Islet of Langerhans (tissue), 1 donor: ENCODE measurements around the gene CST6.

Source experiments
- FAIRE-seq: peaks from one replicate; lab custom pipeline; 2011; peaks lifted over from hg19 to GRCh38; lab: Jason Lieb, UNC

CST6 gene, protein sequence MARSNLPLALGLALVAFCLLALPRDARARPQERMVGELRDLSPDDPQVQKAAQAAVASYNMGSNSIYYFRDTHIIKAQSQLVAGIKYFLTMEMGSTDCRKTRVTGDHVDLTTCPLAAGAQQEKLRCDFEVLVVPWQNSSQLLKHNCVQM

DNA sequence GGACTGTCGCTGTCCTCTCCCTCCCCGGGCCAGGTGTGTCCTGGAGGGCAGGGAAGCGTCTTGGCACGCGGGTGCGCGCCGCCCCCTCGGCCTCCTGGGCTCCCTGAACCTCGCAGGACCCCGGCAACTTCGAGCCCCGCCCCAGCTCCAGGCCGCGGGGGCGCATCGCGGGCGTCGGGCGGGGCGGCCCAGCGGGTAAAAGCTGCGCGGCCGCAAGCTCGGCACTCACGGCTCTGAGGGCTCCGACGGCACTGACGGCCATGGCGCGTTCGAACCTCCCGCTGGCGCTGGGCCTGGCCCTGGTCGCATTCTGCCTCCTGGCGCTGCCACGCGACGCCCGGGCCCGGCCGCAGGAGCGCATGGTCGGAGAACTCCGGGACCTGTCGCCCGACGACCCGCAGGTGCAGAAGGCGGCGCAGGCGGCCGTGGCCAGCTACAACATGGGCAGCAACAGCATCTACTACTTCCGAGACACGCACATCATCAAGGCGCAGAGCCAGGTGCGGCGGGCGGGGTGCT lies at the start of gene CST6:
Gene CST6 (plus strand): TSS at position 224 of the 519 bp plus-strand sequence. CDS start 37 bp downstream, at position 261.
- FAIRE-seq = no peak

GRCh38 chr11:65962141-65962564 lies 49.7 kb upstream of the CST6 start:
- FAIRE-seq = no peak

GRCh38 chr11:65964906-65965305 lies 46.9 kb upstream of the CST6 start:
- FAIRE-seq = no peak

DNA sequence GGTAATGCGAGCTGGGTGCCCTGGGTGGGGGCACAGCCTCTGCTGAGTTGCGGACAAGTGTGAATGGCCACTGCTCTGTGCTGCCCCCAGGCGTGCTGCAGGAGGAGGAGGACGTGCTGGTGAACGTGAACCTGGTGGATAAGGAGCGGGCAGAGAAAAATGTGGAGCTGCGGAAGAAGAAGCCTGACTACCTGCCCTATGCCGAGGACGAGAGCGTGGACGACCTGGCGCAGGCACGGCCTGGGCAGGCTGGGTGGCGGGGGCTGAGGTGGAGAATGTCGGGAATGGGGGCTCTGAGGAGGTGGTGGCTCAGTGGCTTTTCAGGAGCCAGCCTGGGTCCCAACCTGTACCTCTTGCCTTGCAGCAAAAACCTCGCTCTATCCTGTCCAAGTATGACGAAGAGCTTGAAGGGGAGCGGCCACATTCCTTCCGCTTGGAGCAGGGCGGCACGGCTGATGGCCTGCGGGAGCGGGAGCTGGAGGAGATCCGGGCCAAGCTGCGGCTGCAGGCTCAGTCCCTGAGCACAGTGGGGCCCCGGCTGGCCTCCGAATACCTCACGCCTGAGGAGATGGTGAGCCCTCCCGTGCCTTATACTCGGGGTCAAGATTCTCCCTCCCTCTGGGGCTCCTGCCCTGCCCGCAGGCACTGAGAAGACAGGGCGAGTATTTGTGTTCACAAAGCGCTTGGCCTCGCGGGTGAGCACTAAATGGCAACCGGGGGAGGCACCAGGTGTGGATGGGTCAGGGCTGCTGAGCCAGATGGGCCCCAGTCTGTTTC lies 45.6 kb upstream of the CST6 start:
- no peak for FAIRE-seq

GRCh38 chr11:65967329-65967934 lies 44.4 kb upstream of the CST6 start:
- no peak for FAIRE-seq

DNA sequence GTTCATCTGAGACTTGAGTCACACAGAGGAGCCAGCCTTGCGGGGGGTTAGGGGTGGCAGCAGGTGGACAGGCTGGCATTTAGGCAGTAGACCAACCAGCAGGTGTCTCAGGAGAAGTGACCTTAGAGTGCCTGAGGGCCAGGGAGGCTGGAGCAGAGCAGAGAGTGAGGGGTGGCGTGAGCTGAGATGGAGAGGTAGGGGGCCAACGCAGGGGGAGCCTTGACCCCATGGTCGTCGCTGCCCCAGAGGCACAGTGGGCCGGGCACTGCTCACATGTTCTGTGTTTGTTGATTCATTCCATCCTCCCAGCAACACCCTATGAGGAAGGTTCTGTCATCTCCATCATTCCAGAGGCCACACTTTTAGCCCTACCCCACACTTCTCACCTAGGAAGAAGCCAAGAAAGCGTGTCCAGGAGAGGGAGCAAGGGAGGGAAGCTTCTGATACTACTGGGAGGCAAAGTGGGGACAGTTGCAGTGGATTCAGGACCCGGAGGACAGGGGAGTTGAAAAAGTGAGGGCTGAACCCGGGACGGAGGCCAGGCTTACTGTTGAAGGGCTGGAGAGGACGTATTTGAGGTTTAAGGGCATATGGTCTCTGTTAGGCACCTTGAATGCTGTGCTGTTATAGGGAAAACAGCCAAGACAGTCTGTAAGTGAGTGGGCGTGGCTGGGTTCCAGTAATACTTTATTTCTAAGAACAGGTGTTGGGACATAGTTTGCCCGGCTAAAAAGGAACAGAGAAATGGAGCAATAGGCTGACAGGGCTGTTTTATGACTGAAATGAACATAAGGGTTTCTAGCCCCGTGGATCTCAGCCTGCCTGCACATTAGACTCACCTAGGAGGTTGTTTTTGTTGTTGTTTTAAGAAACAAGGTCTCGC lies 43.0 kb upstream of the CST6 start:
- no peak for FAIRE-seq

- FAIRE-seq = no peak
Measured at GRCh38 chr11:65972116-65972515, 39.7 kb upstream of the CST6 start.

GRCh38 chr11:65973439-65974110 lies 38.2 kb upstream of the CST6 start:
- no peak for FAIRE-seq

GRCh38 chr11:65975771-65976170 lies 36.0 kb upstream of the CST6 start:
- FAIRE-seq = no peak

DNA sequence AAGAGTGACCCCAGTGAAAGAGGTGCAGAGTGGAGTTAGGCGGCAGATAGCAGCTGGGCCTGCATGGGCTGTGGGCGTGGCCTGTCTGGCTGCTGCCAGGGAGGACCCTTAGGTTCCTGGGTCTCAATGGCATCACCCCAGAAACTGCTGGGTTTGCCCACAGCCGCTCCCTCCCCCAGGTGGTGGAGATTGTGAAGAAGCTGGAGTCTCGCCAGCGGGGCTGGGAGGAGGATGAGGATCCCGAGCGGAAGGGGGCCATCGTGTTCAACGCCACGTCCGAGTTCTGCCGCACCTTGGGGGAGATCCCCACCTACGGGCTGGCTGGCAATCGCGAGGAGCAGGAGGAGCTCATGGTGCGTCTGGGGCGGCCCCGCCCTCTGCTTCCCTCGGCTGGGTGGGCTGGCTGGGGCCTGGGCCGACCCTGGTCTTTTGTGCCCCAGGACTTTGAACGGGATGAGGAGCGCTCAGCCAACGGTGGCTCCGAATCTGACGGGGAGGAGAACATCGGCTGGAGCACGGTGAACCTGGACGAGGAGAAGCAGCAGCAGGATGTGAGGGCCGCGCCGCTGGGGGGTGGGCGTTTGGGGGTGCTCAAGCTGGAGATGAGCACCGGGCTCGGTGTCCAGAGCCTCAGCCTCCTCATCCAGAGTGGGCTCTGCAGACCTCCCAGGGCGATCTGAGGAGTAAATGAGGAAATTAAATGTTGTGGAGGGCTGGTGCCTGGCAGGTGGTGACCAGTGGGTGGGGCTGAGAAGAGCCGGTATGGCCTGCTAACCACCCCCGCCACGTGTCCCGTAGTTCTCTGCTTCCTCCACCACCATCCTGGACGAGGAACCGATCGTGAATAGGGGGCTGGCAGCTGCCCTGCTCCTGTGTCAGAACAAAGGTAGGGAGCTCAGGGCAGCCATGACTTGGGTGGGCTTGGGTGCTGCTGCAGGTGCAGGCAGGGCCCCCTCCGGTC lies 35.3 kb upstream of the CST6 start:
- no peak for FAIRE-seq

DNA sequence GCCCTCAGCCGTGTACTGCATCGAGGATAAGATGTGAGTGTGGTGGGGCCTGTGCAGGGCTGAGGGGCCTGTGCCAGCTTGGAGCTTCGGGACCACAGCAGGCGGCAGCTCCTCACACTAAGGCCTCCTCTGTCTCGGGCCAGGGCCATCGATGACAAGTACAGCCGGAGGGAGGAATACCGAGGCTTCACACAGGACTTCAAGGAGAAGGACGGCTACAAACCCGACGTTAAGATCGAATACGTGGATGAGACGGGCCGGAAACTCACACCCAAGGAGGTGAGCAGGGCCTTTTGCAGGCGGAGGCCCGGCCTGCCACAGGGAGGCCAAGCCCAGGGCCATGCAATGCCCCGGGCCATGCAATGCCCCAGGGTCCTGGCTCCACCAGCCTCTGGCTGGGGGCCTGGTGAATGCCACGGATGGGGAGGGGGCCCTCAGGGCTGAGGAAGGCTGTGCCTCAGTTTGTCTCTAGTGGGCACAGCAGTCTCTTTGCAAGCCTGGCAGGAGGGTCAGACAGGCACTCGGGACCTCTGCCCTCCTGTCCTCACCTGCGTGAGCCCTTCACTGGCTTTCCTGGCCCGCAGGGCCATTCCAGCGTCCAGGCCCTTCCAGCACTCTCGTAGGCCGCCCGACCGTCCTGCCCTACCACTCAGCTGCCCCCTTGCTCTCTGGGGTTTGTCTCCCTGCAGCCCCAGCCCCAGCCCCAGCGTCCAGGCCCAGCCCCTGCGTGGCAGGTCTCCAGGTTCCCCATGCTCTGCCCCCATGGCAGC lies 34.0 kb upstream of the CST6 start:
- FAIRE-seq = no peak

- FAIRE-seq = no peak
Measured at GRCh38 chr11:65978391-65979238, 33.2 kb upstream of the CST6 start.

DNA sequence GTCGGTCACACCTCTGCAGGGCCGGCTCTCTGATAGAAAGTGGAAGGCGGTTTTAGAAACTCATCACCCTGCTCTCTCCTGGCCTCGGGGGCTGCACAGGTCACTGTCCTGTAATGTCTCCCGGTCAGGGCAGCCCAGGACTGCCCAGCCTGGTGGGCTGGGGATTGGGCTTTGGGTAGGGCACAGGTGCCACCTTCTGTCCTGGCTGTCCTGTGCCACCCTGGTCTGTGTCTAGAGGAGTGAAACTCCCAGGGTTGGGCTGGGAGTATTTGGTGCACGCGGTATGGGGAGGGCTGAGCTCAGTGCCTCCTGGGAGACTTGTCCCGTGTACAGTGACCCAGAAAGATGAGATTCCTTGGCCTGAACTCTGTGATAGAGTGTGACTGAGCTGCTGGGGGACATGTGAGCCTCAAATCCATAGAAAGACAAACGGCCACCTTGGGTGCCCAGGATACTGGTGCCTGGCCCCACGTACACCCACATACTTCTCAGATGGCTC lies 32.5 kb upstream of the CST6 start:
- FAIRE-seq = no peak

- FAIRE-seq = no peak
Measured at GRCh38 chr11:65981101-65981740, 30.6 kb upstream of the CST6 start.

DNA sequence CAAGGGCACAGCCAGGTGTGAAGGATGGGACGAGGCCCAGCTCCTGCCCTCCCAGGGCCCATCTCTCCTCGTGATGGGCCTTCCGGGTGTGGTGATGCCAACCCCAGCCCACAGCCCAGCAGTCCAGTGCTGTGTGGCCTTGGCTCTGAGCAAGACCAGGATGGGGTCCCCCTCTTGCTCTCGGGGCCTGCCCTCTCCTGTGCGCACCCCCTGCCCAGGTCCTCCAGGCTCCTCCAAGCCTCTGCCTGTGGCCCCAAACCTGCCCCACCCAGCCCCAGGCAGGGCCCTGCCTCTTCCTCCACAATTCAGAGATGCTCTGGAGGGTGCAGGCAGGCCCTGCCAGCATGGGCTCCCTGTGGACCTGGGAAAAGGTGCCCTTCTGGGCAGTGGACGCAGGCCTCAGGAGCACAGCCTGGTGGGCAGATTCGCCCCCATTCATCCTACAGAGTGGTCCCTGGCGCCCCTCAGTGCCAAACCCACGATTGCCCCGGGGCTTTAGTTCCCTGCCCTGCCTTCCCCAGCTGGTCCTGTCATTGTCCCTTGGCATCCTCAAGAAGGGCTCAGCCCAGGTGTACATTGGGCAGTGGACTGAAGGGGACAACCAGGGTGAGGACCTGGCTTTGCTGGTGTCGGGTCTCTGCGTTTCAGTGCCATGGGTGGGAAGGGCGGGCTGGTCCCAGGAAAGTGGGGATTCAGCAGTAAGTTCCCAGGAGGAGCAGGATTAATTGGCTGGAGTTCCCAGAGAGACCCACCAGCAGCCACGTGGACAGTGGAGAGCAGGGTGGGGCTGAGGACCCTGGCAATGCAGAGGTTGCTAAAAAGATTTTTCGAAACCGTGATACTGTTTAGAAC lies 29.6 kb upstream of the CST6 start:
- no peak for FAIRE-seq

DNA sequence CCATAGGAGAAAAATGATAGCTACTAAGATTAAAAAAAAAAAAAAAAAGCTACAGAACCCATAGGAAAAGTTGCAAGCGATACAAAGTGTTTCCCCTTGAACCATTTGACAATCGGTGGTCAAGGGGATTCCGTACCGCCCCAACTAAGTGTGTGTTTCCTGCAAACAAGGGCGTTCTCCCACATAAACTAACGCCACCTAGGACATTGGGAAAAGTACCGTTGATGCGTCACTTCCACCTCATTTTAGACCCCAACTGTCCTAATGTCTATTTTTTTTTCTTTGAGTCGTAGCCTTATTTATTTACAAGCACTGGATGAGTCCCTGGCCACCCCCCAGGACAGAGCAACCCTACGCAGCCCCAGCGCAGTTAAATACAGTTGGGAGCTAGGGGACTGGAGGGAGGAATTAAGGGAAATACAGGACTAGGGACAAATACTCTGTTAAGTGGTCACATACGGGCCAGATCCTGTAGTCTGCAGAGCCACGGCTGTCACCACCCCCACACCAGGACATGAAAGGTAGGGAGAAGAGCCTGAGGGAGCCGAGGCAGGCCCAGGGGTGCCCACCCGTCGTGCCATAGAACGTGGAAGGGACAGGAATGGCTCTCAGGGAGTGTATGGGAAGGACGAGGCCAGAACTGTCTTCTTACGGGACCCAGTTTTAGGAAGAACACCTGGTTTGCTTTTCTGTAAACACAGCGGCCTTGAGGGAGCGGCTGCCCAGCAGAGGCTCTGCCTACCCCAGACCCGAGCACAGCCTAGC lies 28.8 kb upstream of the CST6 start:
- no peak for FAIRE-seq
